ENCODE data around the gene LMO2.
"Not testable (repeated sequence)": the region's sequence is repeated elsewhere in the genome, so short reads cannot be mapped to it uniquely, and the experiment has no call there.

LMO2 gene

GRCh38 chr11:33860926-33861325 lies 30.9 kb downstream of the LMO2 start:
- no peak for DNase-seq

GRCh38 chr11:33859306-33859705 lies 32.6 kb downstream of the LMO2 start:
- DNase-seq = no peak

- peak; percentile 30 for DNase-seq
Measured at GRCh38 chr11:33857933-33858371, 33.9 kb downstream of the LMO2 start.

GRCh38 chr11:33855500-33855899 lies 36.4 kb downstream of the LMO2 start:
- DNase-seq = no peak

GRCh38 chr11:33848717-33849390 lies 43.0 kb downstream of the LMO2 start:
- DNase-seq = no peak

GRCh38 chr11:33847251-33847650 lies 44.6 kb downstream of the LMO2 start:
- DNase-seq = no peak

- DNase-seq = no peak
Measured at GRCh38 chr11:33844236-33844635, 47.6 kb downstream of the LMO2 start.

GRCh38 chr11:33843018-33843417 lies 48.9 kb downstream of the LMO2 start:
- no peak for DNase-seq

GRCh38 chr11:33842236-33842915 lies 49.5 kb downstream of the LMO2 start:
- no peak for DNase-seq

- not testable (repeated sequence) for DNase-seq
Measured at GRCh38 chr11:33838234-33838633, 53.6 kb downstream of the LMO2 start.

GRCh38 chr11:33837334-33837733 lies 54.5 kb downstream of the LMO2 start:
- not testable (repeated sequence) for DNase-seq

- peak; percentile 8 for DNase-seq
Measured at GRCh38 chr11:33835143-33835878, 56.6 kb downstream of the LMO2 start.

- DNase-seq = no peak
Measured at GRCh38 chr11:33832676-33833075, 59.2 kb downstream of the LMO2 start.

- DNase-seq = no peak
Measured at GRCh38 chr11:33830903-33831648, 60.8 kb downstream of the LMO2 start.

- peak; percentile 29 for DNase-seq
Measured at GRCh38 chr11:33829430-33830141, 62.3 kb downstream of the LMO2 start.

- no peak for DNase-seq
Measured at GRCh38 chr11:33828604-33829429, 63.1 kb downstream of the LMO2 start.

- DNase-seq = no peak
Measured at GRCh38 chr11:33827206-33827605, 64.7 kb downstream of the LMO2 start.

GRCh38 chr11:33825854-33826560 lies 65.9 kb downstream of the LMO2 start:
- no peak for DNase-seq

GRCh38 chr11:33822981-33823380 lies 68.9 kb downstream of the LMO2 start:
- DNase-seq = not testable (repeated sequence)

GRCh38 chr11:33819278-33820035 lies 72.4 kb downstream of the LMO2 start:
- no peak for DNase-seq
